LNCAP (cell line): Measurements from ENCODE around the gene ANKLE1.

Experiments used
- TF ChIP-seq, protein P1 (sequence below): fragments of 450-650 bp; IDR thresholded peaks from 2 replicates; pipeline ENCODE4 v1.5.1; 2017; ENCODE audit warnings: mild to moderate bottlenecking

Gene ANKLE1

GRCh38 chr19:17293605-17294004 lies 11.9 kb downstream of the ANKLE1 start:
- TF ChIP-seq, protein P1, sequence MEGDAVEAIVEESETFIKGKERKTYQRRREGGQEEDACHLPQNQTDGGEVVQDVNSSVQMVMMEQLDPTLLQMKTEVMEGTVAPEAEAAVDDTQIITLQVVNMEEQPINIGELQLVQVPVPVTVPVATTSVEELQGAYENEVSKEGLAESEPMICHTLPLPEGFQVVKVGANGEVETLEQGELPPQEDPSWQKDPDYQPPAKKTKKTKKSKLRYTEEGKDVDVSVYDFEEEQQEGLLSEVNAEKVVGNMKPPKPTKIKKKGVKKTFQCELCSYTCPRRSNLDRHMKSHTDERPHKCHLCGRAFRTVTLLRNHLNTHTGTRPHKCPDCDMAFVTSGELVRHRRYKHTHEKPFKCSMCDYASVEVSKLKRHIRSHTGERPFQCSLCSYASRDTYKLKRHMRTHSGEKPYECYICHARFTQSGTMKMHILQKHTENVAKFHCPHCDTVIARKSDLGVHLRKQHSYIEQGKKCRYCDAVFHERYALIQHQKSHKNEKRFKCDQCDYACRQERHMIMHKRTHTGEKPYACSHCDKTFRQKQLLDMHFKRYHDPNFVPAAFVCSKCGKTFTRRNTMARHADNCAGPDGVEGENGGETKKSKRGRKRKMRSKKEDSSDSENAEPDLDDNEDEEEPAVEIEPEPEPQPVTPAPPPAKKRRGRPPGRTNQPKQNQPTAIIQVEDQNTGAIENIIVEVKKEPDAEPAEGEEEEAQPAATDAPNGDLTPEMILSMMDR: no peak

- TF ChIP-seq, protein P1: no peak
These were observed 12.6 kb downstream of the ANKLE1 start for GRCh38 chr19:17294051-17294891.

DNA sequence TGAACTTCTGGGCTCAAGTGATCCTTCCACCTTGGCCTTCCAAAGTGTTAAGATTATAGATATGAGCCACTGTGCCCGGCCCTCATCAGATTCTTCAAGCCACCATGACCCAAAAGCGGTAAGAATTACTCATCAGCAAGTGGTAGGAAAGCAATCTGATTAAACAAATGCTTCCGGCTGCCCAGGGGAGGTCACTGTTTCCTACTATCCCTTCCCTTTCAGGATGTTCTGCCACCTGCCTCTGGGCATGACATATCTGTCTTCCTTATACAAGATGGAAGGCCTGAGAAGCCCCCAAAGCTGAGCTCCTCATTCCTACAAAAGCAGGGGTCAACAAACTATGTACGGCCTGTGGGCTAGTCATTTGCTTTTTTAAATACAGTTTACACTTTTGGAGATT lies 14.6 kb downstream of the ANKLE1 start:
- TF ChIP-seq, protein P1: no peak

DNA sequence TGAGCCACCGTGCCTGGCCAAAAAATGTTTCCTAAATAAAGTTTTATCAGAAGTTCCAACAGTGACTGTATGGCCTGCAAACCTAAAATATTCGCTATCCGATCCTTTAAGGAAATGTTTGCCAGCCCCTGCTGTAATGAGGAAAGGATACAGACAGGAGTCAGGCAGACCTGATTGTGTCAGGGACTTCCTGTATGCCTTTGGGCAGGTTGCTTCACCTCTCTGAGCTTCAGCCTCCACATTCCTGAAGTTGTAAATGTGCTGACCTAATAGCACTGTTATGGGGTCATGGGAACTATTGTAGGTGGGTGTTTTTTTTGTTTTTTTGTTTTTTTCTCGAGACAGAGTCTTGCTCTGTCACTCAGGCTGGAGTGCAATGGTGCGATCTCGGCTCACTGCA lies 15.3 kb downstream of the ANKLE1 start:
- TF ChIP-seq, protein P1: no peak

DNA sequence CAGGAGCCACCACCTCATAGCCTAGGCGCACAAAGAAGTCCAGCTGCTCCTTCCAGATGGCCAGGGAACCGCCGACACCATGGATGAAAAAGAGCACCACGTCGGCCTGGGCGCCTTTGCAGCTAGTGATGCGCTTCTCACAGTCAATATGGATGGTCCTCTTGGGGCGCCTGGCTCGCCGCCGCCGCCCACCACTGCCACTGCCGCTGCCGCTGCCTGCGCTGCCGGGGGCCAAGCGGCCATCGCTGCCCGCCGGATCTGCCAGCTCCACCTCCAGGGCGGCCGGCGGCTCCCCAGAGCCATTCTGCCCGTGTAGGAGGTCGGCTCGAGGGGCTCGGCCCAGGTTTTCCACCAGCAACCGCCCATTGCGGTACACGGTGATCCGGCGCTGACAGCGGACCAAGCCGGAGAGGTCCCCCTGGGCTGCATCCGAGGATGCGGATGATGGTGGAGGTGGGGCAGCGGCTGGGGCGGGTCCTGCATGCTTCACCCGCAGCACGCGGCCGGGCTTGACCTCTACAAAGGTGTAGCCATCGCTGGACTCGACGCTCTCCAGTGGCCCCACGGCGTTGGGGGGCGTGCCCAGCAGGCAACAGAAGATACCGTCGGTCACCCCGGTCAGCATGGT lies 19.4 kb downstream of the ANKLE1 start:
- TF ChIP-seq, protein P1: no peak

DNA sequence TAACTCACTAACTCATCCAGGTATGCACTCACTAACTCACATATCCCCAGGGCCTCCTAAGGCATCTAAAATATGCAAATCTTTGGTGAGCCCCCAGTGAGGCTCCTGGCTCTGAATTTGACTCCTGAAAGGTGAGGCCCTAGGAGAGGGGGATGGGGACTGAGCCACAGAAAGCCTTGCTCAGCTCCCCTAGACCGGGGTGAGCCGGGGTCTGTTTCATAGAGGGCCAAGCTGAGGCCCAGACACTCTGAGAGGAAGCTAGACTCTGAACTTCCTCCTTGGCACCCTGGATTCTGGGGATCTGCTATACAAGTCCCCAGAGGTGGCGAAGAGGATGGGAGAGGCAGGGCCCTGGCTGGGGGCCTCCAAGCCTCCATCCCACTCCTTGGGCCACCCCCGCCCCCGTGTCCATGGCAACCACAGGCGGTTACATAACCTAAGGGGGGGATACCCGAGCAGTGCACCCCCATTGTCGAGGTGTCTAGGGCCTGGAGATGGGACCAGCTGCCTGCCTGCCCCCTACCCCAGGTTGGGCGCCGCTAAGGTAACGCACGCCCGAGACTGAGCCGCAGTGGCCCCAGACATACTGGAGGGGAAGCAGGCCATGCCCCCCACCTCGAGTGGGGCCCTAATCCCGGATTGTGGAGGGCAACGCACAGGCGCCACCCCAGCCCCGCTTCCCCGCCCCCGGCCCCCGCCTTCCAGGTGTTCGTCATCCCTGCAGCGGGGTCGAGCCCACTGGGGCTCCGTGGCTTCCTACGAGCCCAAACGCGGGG lies 20.9 kb downstream of the ANKLE1 start:
- TF ChIP-seq, protein P1: no peak

DNA sequence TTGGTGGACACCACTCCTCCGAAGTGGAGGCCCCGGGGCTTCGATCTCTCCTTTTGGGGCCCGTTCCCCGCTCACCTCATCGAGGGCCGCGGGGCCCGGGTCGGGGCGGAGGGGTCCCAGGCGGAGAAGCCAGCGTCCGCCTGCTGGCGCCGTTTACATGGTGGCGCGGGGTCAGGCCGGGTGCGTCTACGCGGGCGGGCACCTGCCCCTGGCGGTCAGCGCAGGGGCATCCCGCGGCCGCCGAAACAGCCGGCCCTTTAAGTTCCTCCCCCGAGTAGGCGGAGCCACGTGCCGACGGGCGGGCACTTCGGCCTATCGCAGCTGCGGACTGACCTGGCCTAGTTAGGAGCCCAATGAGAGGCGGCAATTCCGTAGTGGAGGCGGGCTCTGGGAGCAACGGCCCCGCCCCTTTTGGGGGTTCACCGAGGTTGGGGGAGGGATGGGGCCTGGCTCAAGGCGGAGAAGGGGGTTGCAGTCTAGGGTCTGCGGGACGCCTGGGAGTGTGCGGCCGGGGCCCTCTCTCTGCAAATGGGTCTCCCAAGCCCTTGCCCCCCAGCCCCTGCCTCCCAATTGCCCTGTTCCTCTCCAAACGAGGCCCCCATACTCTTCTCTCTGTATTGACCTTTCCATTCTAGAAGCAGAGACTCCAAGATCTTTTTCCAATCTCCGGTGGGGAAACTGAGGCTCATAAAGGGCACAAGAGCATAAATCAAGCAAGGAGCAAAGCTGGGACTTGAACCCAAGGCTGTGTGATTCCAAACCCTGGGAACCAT lies 21.7 kb downstream of the ANKLE1 start, which contains the start of gene ABHD8:
ABHD8 (minus strand) TSS at position 259 of the 773 bp plus-strand sequence. CDS start 1,809 bp downstream, outside the sequence.
- TF ChIP-seq, protein P1: peak; percentile 49
